SK-N-MC (cell line): ENCODE results near the gene PLA2R1.
A peak's percentile ranks its signal among the peaks of the same experiment; 100 is the strongest.

ENCODE experiments used
- DNase-seq: peaks from one replicate; pipeline ENCODE4 v3.0.0-alpha.2; 2011; ENCODE audit warnings: low read depth, low spot score
- H3K27ac ChIP-seq: fragments of 200-600 bp; sonication (generic); 2 replicates; pipeline ENCODE4 v1.5.1; 2016; ENCODE audit warnings: mixed run types
- H3K36me3 ChIP-seq: fragments of 200-600 bp; sonication (generic); 2 replicates; pipeline ENCODE4 v1.6.1; 2017; ENCODE audit warnings: antibody characterized with exemption, low read length, mixed read lengths; ENCODE audit not compliant: insufficient read depth
- H3K4me3 ChIP-seq: fragments of 200-600 bp; sonication (generic); 2 replicates; pipeline ENCODE4 v1.5.1; 2016
- H3K9ac ChIP-seq: fragments of 200-600 bp; sonication (generic); 2 replicates; pipeline ENCODE4 v1.8.0; 2017; ENCODE audit warnings: mixed run types, mixed read lengths; ENCODE audit not compliant: insufficient read length
- H3K9me3 ChIP-seq: fragments of 200-600 bp; sonication (generic); 2 replicates; pipeline ENCODE4 v1.6.1; 2017; ENCODE audit warnings: low read depth, mild to moderate bottlenecking, antibody characterized with exemption, low read length, moderate library complexity, mixed read lengths
- EZH2 ChIP-seq: fragments of 200-600 bp; sonication (generic); IDR thresholded peaks from one replicate; pipeline ENCODE4 v1.6.1; 2017; ENCODE audit warnings: antibody characterized with exemption
- FOXP2 ChIP-seq: optimal IDR thresholded peaks from 2 replicates; pipeline ENCODE3; 2011; ENCODE audit warnings: mild to moderate bottlenecking, moderate library complexity; ENCODE audit not compliant: insufficient read depth; ENCODE audit errors: extremely low read length, control extremely low read depth
- POLR2AphosphoS5 ChIP-seq: IDR thresholded peaks from 2 replicates; pipeline ENCODE4 v1.6.1; 2012; ENCODE audit warnings: mild to moderate bottlenecking, low read depth, low read length, borderline replicate concordance

Gene PLA2R1

DNA sequence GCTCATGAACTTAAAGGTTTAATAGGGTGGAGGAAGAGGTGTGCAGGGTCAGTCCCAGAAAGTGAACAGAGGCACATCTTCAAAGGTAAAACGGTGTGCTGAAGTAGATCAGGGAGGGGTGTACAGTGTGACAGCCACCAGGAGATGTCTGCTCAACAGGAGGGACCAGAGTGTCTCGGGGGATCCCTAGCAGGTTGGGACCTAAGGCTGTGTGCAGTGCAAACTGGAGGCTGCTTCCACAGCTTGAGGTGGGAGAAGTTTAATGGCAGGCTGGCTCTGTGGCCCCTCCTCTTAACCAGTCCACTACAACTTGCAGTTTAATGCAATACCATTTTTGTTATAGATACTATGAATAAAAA is 33.2 kb downstream of the PLA2R1 start:
- Histone ChIP-seq H3K4me3 (no peak overlapping the region), H3K36me3 (no peaks in the 10 kb centered on the region), H3K9ac (no peak overlapping the region), H3K27ac (no peak overlapping the region), H3K9me3 (no peaks in the 10 kb centered on the region)
- no peak for DNase-seq
- TF ChIP-seq FOXP2 (no peak), POLR2AphosphoS5 (no peak), EZH2 (no peak)

- Histone ChIP-seq H3K36me3 (no peaks in the 10 kb centered on the region), H3K27ac (no peak overlapping the region), H3K9ac (no peak overlapping the region), H3K4me3 (peak overlapping the region; percentile 12; the same call in 1 of the 2 replicates), H3K9me3 (no peaks in the 10 kb centered on the region)
- no peak for DNase-seq
- no peak for TF ChIP-seq POLR2AphosphoS5
- no peak for TF ChIP-seq EZH2
- TF ChIP-seq FOXP2 = no peak
Measured at GRCh38 chr2:160028431-160029269, 33.8 kb downstream of the PLA2R1 start.

- Histone ChIP-seq H3K9ac (no peak overlapping the region), H3K4me3 (no peak overlapping the region), H3K9me3 (no peaks in the 10 kb centered on the region), H3K36me3 (no peaks in the 10 kb centered on the region), H3K27ac (no peak overlapping the region)
- no peak for DNase-seq
- TF ChIP-seq FOXP2 = no peak
- TF ChIP-seq EZH2 = no peak
- TF ChIP-seq POLR2AphosphoS5 = no peak
Measured at GRCh38 chr2:160022162-160022561, 40.3 kb downstream of the PLA2R1 start.

DNA sequence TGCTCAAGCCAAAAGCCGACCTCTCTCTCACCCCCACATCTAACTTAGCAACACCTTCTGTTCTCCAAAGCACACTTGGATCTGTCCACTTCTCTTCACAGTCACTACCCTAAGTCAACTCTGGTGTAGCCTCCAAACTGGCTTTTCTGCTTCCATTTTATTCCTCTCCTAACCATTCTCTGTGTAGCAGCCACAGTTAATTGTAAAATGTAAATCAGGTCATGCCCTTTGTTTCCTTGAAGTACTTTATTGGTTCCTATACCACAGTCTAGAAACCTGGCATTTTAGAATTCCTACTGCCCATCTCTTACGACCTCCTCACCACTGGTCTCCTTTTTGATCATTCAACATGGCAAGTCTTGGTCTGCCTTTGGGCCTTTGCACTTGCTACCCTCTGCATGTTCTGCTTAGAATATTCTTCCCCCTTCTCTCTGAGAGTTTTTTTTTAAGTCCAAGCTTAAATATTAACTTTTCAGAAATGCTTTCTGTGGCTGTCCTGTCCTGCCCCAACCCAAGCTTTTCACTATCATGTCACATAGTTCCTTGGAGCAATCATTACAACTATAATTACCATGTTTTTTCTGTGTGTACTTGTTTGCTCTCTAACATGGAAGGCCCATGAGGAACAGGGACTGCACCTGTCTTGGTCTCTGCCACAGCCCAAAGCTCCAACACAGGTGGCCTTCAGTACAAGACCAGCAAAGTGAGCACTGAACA is 42.9 kb downstream of the PLA2R1 start:
- no peaks in the 10 kb centered on the region for H3K36me3 ChIP-seq
- DNase-seq = no peak

DNA sequence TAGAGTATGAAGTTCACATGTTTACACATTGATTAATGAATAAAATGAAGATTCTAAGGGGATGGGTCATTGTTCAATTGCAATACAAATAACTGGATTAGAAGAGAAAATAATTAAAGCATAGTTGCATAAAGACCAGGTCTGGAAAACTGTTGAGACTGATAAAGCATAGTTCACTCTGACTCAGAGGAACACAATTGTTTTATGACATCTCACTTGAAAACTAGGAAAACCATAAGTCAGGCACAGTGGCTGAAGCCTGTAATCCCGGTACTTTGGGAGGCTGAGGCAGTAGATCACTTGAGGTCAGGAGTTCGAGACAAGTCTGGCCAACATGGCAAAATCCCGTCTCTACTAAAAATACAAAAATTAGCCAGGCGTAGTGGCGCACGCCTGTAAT is 46.7 kb downstream of the PLA2R1 start:
- no peak for DNase-seq
- H3K9ac ChIP-seq = no peak overlapping the region
- H3K9me3 ChIP-seq = no peaks in the 10 kb centered on the region
- TF ChIP-seq EZH2 (no peak), POLR2AphosphoS5 (no peak), FOXP2 (no peak)
- no peak overlapping the region for H3K4me3 ChIP-seq
- H3K27ac ChIP-seq = no peak overlapping the region
- no peaks in the 10 kb centered on the region for H3K36me3 ChIP-seq

More for the DNA sequence above, 42.9 kb downstream of the PLA2R1 start:
- H3K27ac ChIP-seq = no peak overlapping the region
- no peaks in the 10 kb centered on the region for H3K9me3 ChIP-seq
- H3K9ac ChIP-seq = no peak overlapping the region
- H3K4me3 ChIP-seq = no peak overlapping the region
- TF ChIP-seq EZH2 (no peak), POLR2AphosphoS5 (no peak), FOXP2 (no peak)

DNA sequence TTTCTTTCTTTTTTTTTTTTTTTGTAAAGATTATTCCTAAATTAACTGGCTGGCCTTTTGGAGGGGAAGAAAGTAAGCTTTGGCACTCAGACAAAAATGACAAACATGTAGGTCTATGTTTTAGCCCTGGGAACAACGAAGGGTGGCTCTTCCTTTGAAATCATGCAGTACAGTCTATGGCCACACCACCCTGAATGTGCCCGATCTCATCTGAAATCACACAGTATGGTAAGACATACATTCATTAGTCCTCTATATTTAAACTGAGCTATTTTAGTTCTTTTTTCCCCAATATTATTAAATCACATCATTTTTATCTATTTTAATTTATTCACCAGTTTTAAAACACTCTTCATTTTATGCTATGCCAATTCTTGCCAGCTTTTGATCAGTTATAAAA is 48.2 kb downstream of the PLA2R1 start:
- H3K36me3 ChIP-seq = no peaks in the 10 kb centered on the region
- TF ChIP-seq EZH2 = no peak
- no peak for TF ChIP-seq FOXP2
- TF ChIP-seq POLR2AphosphoS5 = no peak
- no peak overlapping the region for H3K4me3 ChIP-seq
- DNase-seq = no peak
- H3K9ac ChIP-seq = no peak overlapping the region
- no peaks in the 10 kb centered on the region for H3K9me3 ChIP-seq
- H3K27ac ChIP-seq = no peak overlapping the region

DNA sequence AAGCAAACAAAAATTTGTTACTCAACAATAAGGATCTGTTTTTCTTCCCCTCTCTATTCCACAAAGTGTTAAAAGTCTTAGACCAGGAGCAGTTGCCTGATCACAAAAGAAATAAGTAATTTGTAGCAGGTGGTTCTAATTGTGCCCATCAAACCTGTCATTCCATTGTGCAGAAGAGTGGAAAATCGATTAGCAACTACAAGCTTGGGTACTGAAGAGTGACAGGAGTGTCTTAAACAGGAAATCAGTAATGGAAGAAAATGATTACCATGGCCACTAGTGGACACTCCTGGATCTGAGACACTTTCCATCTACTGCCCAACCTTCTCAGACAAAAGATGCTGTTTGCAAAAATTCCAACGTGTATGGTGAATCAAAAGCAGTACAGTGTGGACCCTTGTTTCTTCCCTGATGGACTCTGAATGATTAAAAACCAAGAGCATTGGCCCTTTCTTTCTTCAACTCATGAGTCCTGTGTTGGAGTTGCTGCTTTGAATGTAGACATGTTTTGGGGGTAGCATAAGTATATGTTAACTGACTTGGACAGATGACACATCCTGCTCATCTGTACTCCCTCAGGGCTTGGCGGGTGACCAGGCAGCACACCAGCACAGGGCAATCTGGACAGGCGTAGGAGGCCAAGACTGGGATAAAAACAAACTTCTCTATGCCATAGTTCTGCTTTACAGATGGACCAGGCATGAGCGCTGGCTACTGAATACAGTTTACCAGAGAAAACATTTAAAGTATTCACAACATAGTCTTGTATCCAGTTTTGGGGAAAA is 51.9 kb downstream of the PLA2R1 start:
- Histone ChIP-seq H3K4me3 (no peak overlapping the region), H3K9me3 (no peaks in the 10 kb centered on the region), H3K9ac (no peak overlapping the region), H3K36me3 (no peaks in the 10 kb centered on the region), H3K27ac (no peak overlapping the region)
- no peak for DNase-seq
- no peak for TF ChIP-seq FOXP2
- no peak for TF ChIP-seq EZH2
- no peak for TF ChIP-seq POLR2AphosphoS5

DNA sequence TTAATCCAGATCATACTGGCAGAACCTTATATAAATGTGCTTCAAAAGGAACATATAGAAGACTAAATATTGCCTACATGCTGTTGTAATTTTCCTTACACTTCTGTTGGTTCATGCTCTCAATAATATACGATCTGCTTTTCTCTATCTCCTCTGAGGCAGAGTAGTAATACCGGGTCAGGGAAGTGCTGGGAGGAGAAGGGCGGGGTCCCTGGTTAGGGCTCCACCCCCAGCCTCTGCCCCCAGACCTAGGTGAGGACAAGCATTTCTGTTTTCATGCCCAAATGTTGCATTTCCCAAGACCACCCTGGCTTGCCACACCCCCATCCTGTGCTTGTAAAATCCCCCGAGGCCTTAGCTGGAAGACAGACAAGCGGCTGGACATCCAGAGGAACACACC is 55.3 kb downstream of the PLA2R1 start:
- no peak overlapping the region for H3K27ac ChIP-seq

More for the DNA sequence above, 55.3 kb downstream of the PLA2R1 start:
- no peak for TF ChIP-seq FOXP2
- no peak for TF ChIP-seq EZH2
- no peak for TF ChIP-seq POLR2AphosphoS5
- no peak for DNase-seq
- Histone ChIP-seq H3K9ac (no peak overlapping the region), H3K36me3 (no peaks in the 10 kb centered on the region), H3K4me3 (no peak overlapping the region), H3K9me3 (no peaks in the 10 kb centered on the region)
